HCT116 (cell line): ENCODE data around the gene MYCBP2. TPM values are rescaled to one million over a fixed set of nuclear protein-coding genes. Genes with fewer than 3 reads are reported as not detected.

Experiments used
- ATAC-seq: fragments of 200-7000 bp; cut with Tn5 transposase; 2 replicates; pipeline ENCODE4 v1.9.1; 2020; ENCODE audit warnings: mild to moderate bottlenecking, moderate library complexity
- BruUV-seq: library from RNA; stranded (reverse); fragments of 400-500 nt; replicated peaks from 2 replicates; lab custom pipeline; 2021; lab: Mats Ljungman, UMichigan
- CTCF ChIA-PET: fragments of 300-600 bp; sonication (Branson Sonifier 250); formaldehyde crosslinking; loops from one replicate; lab custom pipeline; 2021; ENCODE audit warnings: antibody characterized with exemption; lab: Charles Lee
- POLR2A ChIA-PET: fragments of 300-600, 350-600 bp; sonication (Branson Sonifier 250); formaldehyde crosslinking; loops from one replicate; lab custom pipeline; 2021; ENCODE audit warnings: antibody characterized with exemption; lab: Charles Lee
- RAD21 ChIA-PET, 2 experiments: fragments of 300-600 bp; sonication (Branson Sonifier 250); formaldehyde crosslinking; loops; one replicate each; lab custom pipeline; 2023; ENCODE audit warnings: low total read pairs in 2 of 2; ENCODE audit not compliant: uncharacterized antibody in 2 of 2, unreplicated experiment in 2 of 2, low non-redundant PET in 1 of 2; lab: Charles Lee
- DNase-seq: peaks from one replicate; pipeline ENCODE4 v3.0.0-alpha.2; 2010; ENCODE audit warnings: low read depth, low spot score
- H2AFZ ChIP-seq: fragments of 200-600 bp; shearing (Covaris generic), sonication (generic); 2 replicates; pipeline ENCODE4 v1.6.1; 2017; ENCODE audit warnings: low read depth, mixed run types, mixed read lengths, antibody characterized with exemption, low read length; ENCODE audit not compliant: poor library complexity, severe bottlenecking
- H3K27ac ChIP-seq: 2 replicates; pipeline ENCODE4 v1.5.1; 2012; ENCODE audit warnings: low read depth, low read length
- H3K27me3 ChIP-seq: fragments of 200-600 bp; sonication (generic); 2 replicates; pipeline ENCODE4 v1.6.1; 2016; ENCODE audit warnings: mixed run types, low read length, mixed read lengths; ENCODE audit not compliant: insufficient read depth
- H3K36me3 ChIP-seq, 2 experiments: fragments of 200-500 bp in 1 of 2; fragments of 200-600 bp in 1 of 2; sonication (Bioruptor generic) in 1 of 2; sonication (generic) in 1 of 2; 2 replicates each; pipeline versions ENCODE4 v1.5.1 to v1.6.1; 2014 to 2016; ENCODE audit warnings: low read length in 2 of 2, inconsistent platforms in 1 of 2, mixed read lengths in 1 of 2, mixed run types in 1 of 2; ENCODE audit not compliant: insufficient read depth in 2 of 2, control insufficient read depth in 1 of 2
- H3K4me1 ChIP-seq, 2 experiments: fragments of 200-600 bp in 1 of 2; sonication (generic) in 1 of 2; 2 replicates each; pipeline versions ENCODE4 v1.5.1 to v1.6.1; 2012 to 2017; ENCODE audit warnings: low read length in 2 of 2, inconsistent platforms in 1 of 2, mild to moderate bottlenecking in 1 of 2, mixed read lengths in 1 of 2, mixed run types in 1 of 2, moderate library complexity in 1 of 2; ENCODE audit not compliant: insufficient read depth in 2 of 2, control insufficient read depth in 1 of 2
- H3K4me2 ChIP-seq: fragments of 200-600 bp; sonication (generic); 2 replicates; pipeline ENCODE4 v1.6.1; 2017; ENCODE audit warnings: mixed run types, low read length, mixed read lengths
- H3K4me3 ChIP-seq, 2 experiments: fragments of 200-600 bp in 1 of 2; sonication (generic) in 1 of 2; replicated peaks in 1 of 2; 2 replicates each; pipeline ENCODE4 v1.5.1; 2011 to 2016; ENCODE audit warnings: low read length in 2 of 2, control low read depth in 1 of 2, low read depth in 1 of 2, mild to moderate bottlenecking in 1 of 2, mixed read lengths in 1 of 2, mixed run types in 1 of 2
- H3K79me2 ChIP-seq: fragments of 200-600 bp; sonication (generic); 2 replicates; pipeline ENCODE4 v1.6.1; 2017; ENCODE audit warnings: mild to moderate bottlenecking, mixed run types, low read length, moderate library complexity, mixed read lengths; ENCODE audit not compliant: insufficient read depth
- H3K9ac ChIP-seq: fragments of 200-600 bp; sonication (generic); 2 replicates; pipeline ENCODE4 v1.6.1; 2016; ENCODE audit warnings: low read length, mixed read lengths
- H3K9me2 ChIP-seq: fragments of 200-600 bp; sonication (generic), shearing (Covaris generic); 2 replicates; pipeline ENCODE4 v1.6.1; 2017; ENCODE audit warnings: mixed run types, mild to moderate bottlenecking, moderate library complexity; ENCODE audit not compliant: insufficient read depth
- H3K9me3 ChIP-seq, 2 experiments: fragments of 200-500 bp in 1 of 2; fragments of 200-600 bp in 1 of 2; sonication (Bioruptor generic) in 1 of 2; sonication (generic) in 1 of 2; 2 replicates each; pipeline ENCODE4 v1.6.1; 2014 to 2017; ENCODE audit warnings: low read length in 2 of 2, mixed read lengths in 2 of 2, inconsistent platforms in 1 of 2, low read depth in 1 of 2, mild to moderate bottlenecking in 1 of 2, mixed run types in 1 of 2, moderate library complexity in 1 of 2; ENCODE audit not compliant: control insufficient read depth in 1 of 2, insufficient read depth in 1 of 2
- H4K20me1 ChIP-seq: fragments of 200-600 bp; sonication (generic), shearing (Covaris generic); 2 replicates; pipeline ENCODE4 v1.6.1; 2017; ENCODE audit warnings: mixed run types, mild to moderate bottlenecking, moderate library complexity; ENCODE audit not compliant: insufficient read depth
- CBX3 ChIP-seq: IDR thresholded peaks from 2 replicates; pipeline ENCODE4 v1.6.1; 2012; ENCODE audit warnings: low read depth
- ELF1 ChIP-seq: IDR thresholded peaks from 2 replicates; pipeline ENCODE4 v1.6.1; 2012; ENCODE audit warnings: low read depth, borderline replicate concordance
- EZH2phosphoT487 ChIP-seq: fragments of 200-600 bp; IDR thresholded peaks from 2 replicates; pipeline ENCODE4 v1.6.1; 2018; ENCODE audit warnings: antibody characterized with exemption, borderline replicate concordance
- FOSL1 ChIP-seq: IDR thresholded peaks from 2 replicates; pipeline ENCODE4 v1.6.1; 2012; ENCODE audit warnings: low read depth
- JUND ChIP-seq: IDR thresholded peaks from 2 replicates; pipeline ENCODE4 v1.6.1; 2012
- POLR2A ChIP-seq: IDR thresholded peaks from 2 replicates; pipeline ENCODE4 v1.7.0; 2011; ENCODE audit warnings: borderline replicate concordance; ENCODE audit not compliant: insufficient read depth, insufficient read length; ENCODE audit errors: extremely low read depth
- POLR2AphosphoS5 ChIP-seq: IDR thresholded peaks from 2 replicates; pipeline ENCODE4 v1.6.1; 2011; ENCODE audit warnings: mild to moderate bottlenecking, low read depth, low read length, moderate library complexity
- RAD21 ChIP-seq: IDR thresholded peaks from 2 replicates; pipeline ENCODE4 v1.6.1; 2012; ENCODE audit warnings: low read depth, mild to moderate bottlenecking
- YY1 ChIP-seq: IDR thresholded peaks from 2 replicates; pipeline ENCODE4 v1.6.1; 2011; ENCODE audit warnings: low read length, low read depth, moderate library complexity, mild to moderate bottlenecking; ENCODE audit not compliant: insufficient replicate concordance; ENCODE audit errors: extremely low read depth
- intact Hi-C: fragments of 100-400 bp; cut with micrococcal nuclease; formaldehyde crosslinking; loops from 2 replicates; pipeline ENCODE4 v1.10.0; 2022
- total RNA-seq: library from RNA; stranded (reverse); gene quantifications from one replicate; pipeline ENCODE4 v1.2.1, GENCODE V29; 2021; ENCODE audit not compliant: unreplicated experiment
- TF ChIP-seq, protein P1 (sequence below), 3 experiments: fragments of 200-600 bp in 1 of 3; sonication (generic) in 1 of 3; IDR thresholded peaks in 2 of 3; conservative IDR thresholded peaks in 1 of 3; 2 replicates each; pipeline ENCODE4 v1.5.1; 2012 to 2017; ENCODE audit warnings: low read depth in 2 of 3, low read length in 2 of 3, antibody characterized with exemption in 1 of 3, borderline replicate concordance in 1 of 3, control low read depth in 1 of 3, mild to moderate bottlenecking in 1 of 3, mixed read lengths in 1 of 3, mixed run types in 1 of 3, moderate library complexity in 1 of 3; ENCODE audit not compliant: insufficient read depth in 1 of 3

Gene MYCBP2
- total RNA-seq, 1 experiment from 2014 or later: 48.5 TPM

DNA sequence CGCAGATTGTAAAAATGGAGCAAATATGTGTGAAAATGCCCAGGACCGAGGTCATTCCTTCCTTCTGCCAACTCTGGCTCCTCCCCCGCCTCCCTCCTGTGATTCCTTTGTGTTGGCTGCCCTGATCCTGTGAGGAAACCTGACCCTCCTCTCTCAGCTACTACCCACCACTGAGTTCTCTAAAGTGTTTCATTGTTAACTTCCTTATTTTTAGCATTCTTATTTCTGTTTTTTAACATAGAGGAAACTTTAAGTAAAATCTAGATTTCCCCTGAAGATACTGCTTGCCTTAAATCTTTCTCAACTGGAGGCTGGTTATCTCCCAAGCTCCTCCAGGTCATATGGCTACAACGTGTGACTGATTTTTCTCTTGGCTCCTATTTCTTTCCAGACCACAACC lies 278.2 kb downstream of the MYCBP2 start:
- intact Hi-C loops: no loop called here
- no peaks in the 10 kb centered on the region for H3K4me1 ChIP-seq
- no TSS peak for BruUV-seq
- no peak overlapping the region for H3K27ac ChIP-seq
- POLR2A ChIA-PET: no interaction called here
- H3K9ac ChIP-seq: no peak overlapping the region
- RAD21 ChIA-PET: no interaction called here
- H3K4me3 ChIP-seq: no peak overlapping the region
- TF ChIP-seq ELF1: no peak
- no peak for TF ChIP-seq JUND
- TF ChIP-seq CBX3: no peak
- TF ChIP-seq, protein P1, sequence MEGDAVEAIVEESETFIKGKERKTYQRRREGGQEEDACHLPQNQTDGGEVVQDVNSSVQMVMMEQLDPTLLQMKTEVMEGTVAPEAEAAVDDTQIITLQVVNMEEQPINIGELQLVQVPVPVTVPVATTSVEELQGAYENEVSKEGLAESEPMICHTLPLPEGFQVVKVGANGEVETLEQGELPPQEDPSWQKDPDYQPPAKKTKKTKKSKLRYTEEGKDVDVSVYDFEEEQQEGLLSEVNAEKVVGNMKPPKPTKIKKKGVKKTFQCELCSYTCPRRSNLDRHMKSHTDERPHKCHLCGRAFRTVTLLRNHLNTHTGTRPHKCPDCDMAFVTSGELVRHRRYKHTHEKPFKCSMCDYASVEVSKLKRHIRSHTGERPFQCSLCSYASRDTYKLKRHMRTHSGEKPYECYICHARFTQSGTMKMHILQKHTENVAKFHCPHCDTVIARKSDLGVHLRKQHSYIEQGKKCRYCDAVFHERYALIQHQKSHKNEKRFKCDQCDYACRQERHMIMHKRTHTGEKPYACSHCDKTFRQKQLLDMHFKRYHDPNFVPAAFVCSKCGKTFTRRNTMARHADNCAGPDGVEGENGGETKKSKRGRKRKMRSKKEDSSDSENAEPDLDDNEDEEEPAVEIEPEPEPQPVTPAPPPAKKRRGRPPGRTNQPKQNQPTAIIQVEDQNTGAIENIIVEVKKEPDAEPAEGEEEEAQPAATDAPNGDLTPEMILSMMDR (IDR thresholded peaks at IDR 0.05 in 2 of 3, conservative IDR thresholded peaks at IDR 0.05 in 1 of 3; ENCODE audit: borderline replicate concordance in 1 of 3, insufficient read depth in 1 of 3, low read depth in 2 of 3, low read length in 2 of 3): no peak
- TF ChIP-seq EZH2phosphoT487: no peak
- TF ChIP-seq YY1: no peak
- TF ChIP-seq, all 23 proteins: peak for 0
- Histone ChIP-seq H4K20me1 (no peaks in the 10 kb centered on the region), H3K27me3 (no peaks in the 10 kb centered on the region), H3K9me3 (no peaks in the 10 kb centered on the region), H3K36me3 (peaks cover 10 to 17% of the 10 kb centered on the region in 2 experiments; a peak in 3 of 4 replicates), H3K79me2 (no peaks in the 10 kb centered on the region), H3K4me2 (no peak overlapping the region), H2AFZ (no peak overlapping the region), H3K9me2 (no peaks in the 10 kb centered on the region)
- CTCF ChIA-PET: no interaction called here
- DNase-seq (no peak), ATAC-seq (no peak)

DNA sequence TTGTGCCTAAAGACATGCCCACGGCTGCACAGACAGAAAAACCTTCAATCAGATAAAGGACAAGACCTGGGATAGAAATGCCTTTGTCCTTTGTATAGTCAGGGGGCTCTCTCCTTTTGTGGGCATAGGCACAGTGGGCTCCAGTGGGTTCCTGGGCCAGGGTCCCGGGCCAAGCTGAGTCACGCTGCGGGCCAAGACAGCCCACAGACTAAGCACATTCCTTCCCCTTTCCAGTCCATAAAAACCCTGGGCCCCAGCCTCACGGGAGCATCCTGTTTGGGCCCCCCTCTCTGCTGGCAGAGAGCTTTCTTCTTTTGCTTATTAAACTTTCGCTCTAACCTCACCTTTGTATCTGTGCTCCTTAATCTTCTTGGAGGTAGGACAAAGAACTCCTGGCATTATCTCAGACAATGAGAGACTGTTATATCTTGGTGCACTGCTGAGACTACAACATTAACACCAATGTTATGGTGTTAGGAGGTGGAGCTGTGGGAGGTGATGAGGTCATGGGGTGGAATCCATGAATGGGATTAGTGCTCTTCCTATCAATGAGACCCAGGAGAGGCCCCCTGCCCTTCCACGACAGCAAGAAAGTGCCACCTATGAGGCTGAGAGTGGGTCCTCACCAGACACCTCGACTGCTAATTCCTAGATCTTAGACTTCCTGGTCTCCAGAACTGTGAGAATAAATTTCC lies 279.1 kb downstream of the MYCBP2 start:
- no TSS peak for BruUV-seq
- no peak for ATAC-seq
- Histone ChIP-seq H3K27me3 (no peaks in the 10 kb centered on the region), H3K9ac (no peak overlapping the region), H3K4me1 (no peaks in the 10 kb centered on the region), H3K4me2 (no peak overlapping the region), H3K9me3 (no peaks in the 10 kb centered on the region), H2AFZ (no peak overlapping the region), H3K4me3 (no peak overlapping the region), H3K27ac (no peak overlapping the region), H3K79me2 (no peaks in the 10 kb centered on the region), H3K36me3 (peaks cover 10 to 17% of the 10 kb centered on the region in 2 experiments; a peak in 3 of 4 replicates), H4K20me1 (no peaks in the 10 kb centered on the region), H3K9me2 (no peaks in the 10 kb centered on the region)
- ChIA-PET POLR2A (no interaction called here), RAD21 (no interaction called here), CTCF (no interaction called here)
- intact Hi-C loops: no loop called here
- no peak for DNase-seq
- TF ChIP-seq, protein P1 (IDR thresholded peaks at IDR 0.05 in 2 of 3, conservative IDR thresholded peaks at IDR 0.05 in 1 of 3; ENCODE audit: borderline replicate concordance in 1 of 3, insufficient read depth in 1 of 3, low read depth in 2 of 3, low read length in 2 of 3): no peak
- no peak for TF ChIP-seq POLR2AphosphoS5
- TF ChIP-seq RAD21: no peak
- no peak for TF ChIP-seq ELF1
- no peak for TF ChIP-seq FOSL1
- TF ChIP-seq POLR2A: no peak
- TF ChIP-seq EZH2phosphoT487: no peak
